Thoracic aorta (tissue), 2 donors: Measurements from ENCODE around the gene ZNF135. TPM values are rescaled to one million over a fixed set of nuclear protein-coding genes. Genes with fewer than 3 reads are reported as not detected.

Experiments used
- total RNA-seq, 2 donors: library from RNA; depleted of rRNA; stranded (reverse); fragments of >200 nt; gene quantifications; one replicate each; pipeline versions ENCODE4 v1.1.0 to v1.2.3, GENCODE V29; 2016

ZNF135 gene
- total RNA-seq, 2 donors from 2014 or later = 7.6 to 9.5 TPM

Other genes starting within 250 kb of the ZNF135 start
- gene ZNF552, start 244.4 kb upstream of the ZNF135 start, total RNA-seq = 10 to 100 TPM in 1 of 2 donors, 1 to 10 TPM in 1; 9.6 to 23.9 TPM
- gene ZNF587B, start 229.0 kb upstream of the ZNF135 start, total RNA-seq = 10 to 100 TPM; 11.9 to 35.8 TPM
- 10 to 100 TPM; 18.3 to 29.7 TPM for gene ZNF587, start 209.4 kb upstream of the ZNF135 start, total RNA-seq
- gene ZNF814, start 170.2 kb upstream of the ZNF135 start, total RNA-seq = 10 to 100 TPM; 10.9 to 12.7 TPM
- gene ZNF417, start 142.7 kb upstream of the ZNF135 start, total RNA-seq = 10 to 100 TPM; 12.6 to 17.6 TPM
- gene ZNF418, start 123.9 kb upstream of the ZNF135 start, total RNA-seq = 1 to 10 TPM; 3.2 to 6.1 TPM
- gene ZNF256, start 111.6 kb upstream of the ZNF135 start, total RNA-seq = 1 to 10 TPM; 1.4 to 7.6 TPM
- gene C19orf18, start 84.7 kb upstream of the ZNF135 start, total RNA-seq = not detected
- gene ZNF606, start 56.5 kb upstream of the ZNF135 start, total RNA-seq = 10 to 100 TPM; 13.7 to 24.5 TPM
- not detected for gene ZSCAN1, start 25.3 kb upstream of the ZNF135 start, total RNA-seq
- 100 to 1,000 TPM in 1 of 2 donors, 10 to 100 TPM in 1; 90.9 to 102 TPM for gene ZSCAN18, start 38.9 kb downstream of the ZNF135 start, total RNA-seq
- gene ZNF329, start 91.5 kb downstream of the ZNF135 start, total RNA-seq = 10 to 100 TPM in 1 of 2 donors, 1 to 10 TPM in 1; 6.8 to 10.6 TPM
- 10 to 100 TPM; 26.4 to 32.6 TPM for gene ZNF274, start 123.8 kb downstream of the ZNF135 start, total RNA-seq
- 10 to 100 TPM; 23.8 to 25.6 TPM for gene ZNF544, start 169.6 kb downstream of the ZNF135 start, total RNA-seq
- 10 to 100 TPM; 11.4 to 12.0 TPM for gene ZNF8, start 219.7 kb downstream of the ZNF135 start, total RNA-seq
- gene ERVK3-1, start 246.1 kb downstream of the ZNF135 start, total RNA-seq = 10 to 100 TPM; 37.4 to 87.9 TPM